Rectal smooth muscle tissue (tissue), 1 donor: ENCODE results near the gene TMEM9B.
"Not testable (repeated sequence)": the region's sequence is repeated elsewhere in the genome, so short reads cannot be mapped to it uniquely, and the experiment has no call there.

Experiments
- H3K27ac ChIP-seq: one replicate; pipeline ENCODE4 v1.7.0; 2013; ENCODE audit warnings: low read depth, low read length, inconsistent platforms
- H3K27me3 ChIP-seq: one replicate; pipeline ENCODE4 v1.7.0; 2013; ENCODE audit warnings: low read length; ENCODE audit not compliant: control insufficient read depth, insufficient read depth
- H3K36me3 ChIP-seq: one replicate; pipeline ENCODE4 v1.7.0; 2013; ENCODE audit warnings: low read length; ENCODE audit not compliant: control insufficient read depth, insufficient read depth
- H3K4me1 ChIP-seq: one replicate; pipeline ENCODE4 v1.7.0; 2013; ENCODE audit warnings: low read length; ENCODE audit not compliant: control insufficient read depth, insufficient read depth
- H3K4me3 ChIP-seq: one replicate; pipeline ENCODE4 v1.7.0; 2013; ENCODE audit warnings: low read length
- H3K9ac ChIP-seq: one replicate; pipeline ENCODE4 v1.7.0; 2013; ENCODE audit warnings: low read length

The TMEM9B gene

DNA sequence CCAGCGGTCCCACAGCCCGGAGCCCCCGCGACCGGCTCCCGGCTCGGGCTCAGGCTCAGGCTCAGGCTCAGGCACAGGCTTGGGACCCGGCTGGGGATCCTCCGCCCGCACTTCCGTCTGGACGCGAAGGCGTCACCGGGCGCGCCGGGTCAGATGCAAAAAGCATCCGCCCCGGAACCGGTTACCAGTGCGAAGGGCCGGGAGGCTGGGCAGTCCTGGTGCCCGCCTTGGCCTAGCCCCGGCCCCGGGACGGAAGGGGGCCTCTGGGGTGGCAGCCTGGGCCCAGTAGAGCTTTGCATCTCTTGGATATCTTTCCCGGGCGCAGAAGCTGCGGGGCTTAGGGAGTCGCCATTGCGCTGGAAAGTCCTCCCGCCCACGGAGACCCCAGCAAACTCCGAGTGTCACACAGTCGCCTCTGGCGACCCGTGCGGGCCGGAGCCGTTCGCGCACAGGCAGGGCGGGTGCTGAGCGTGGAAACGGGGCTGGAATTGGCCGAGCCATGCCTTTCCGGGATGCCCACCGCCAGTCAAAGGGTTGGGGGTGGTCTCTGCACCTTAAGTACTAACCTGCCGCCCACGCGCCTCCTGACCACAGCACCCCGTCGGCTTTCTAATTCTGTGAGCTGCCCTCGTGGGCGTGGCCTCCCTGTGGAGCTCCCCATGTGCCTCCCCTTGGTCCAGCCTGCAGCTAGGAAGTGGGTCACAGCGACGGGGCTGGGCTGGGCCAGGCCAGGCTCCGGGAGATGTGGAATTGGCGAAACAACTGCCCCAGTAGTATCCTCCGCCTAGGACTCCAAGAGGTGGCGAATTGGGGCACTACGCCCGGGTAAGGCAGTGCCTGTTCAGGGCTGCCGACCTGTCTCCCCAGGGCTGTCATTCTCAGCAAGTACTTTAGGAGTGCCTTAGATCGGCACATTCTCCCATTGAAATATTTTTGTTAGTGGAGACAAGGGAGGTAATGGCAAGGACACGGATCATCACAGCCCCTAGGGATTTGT lies at the start of gene TMEM9B:
TSS of gene TMEM9B (minus strand) at position 119 of the 997 bp plus-strand sequence. CDS start 129 bp downstream, outside the sequence.
- peak within 1 kb of the TSS; percentile 96 for H3K9ac ChIP-seq
- peaks cover 15% of the 10 kb centered on the region for H3K4me1 ChIP-seq
- peak within 1 kb of the TSS; percentile 98 for H3K27ac ChIP-seq
- H3K27me3 ChIP-seq: no peaks in the 10 kb centered on the region
- no peaks in the 10 kb centered on the region for H3K36me3 ChIP-seq
- H3K4me3 ChIP-seq: peak within 1 kb of the TSS; percentile 89

DNA sequence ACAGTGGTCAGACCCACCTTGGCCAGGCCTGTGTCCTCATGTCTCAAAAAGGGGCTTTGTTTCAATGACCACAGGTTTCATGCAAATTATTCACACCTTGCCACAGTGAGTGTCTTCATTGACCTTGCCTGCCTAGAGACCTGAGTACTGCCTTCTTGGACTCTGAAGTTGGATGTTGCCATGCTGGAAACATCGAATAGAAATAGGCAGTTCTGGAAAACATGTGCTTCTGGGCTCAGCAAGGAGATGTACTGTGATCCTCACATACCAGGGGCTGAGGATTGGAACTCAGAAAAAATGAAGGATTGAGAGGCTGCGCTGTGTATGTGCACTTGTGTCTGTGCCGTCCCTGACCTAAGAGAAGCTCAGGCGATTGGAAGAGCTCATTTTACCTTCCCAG lies 49.1 kb upstream of the TMEM9B start:
- Histone ChIP-seq H3K27me3 (no peaks in the 10 kb centered on the region), H3K9ac (no peak overlapping the region), H3K27ac (no peak overlapping the region), H3K36me3 (no peaks in the 10 kb centered on the region), H3K4me1 (no peaks in the 10 kb centered on the region), H3K4me3 (no peak overlapping the region)

DNA sequence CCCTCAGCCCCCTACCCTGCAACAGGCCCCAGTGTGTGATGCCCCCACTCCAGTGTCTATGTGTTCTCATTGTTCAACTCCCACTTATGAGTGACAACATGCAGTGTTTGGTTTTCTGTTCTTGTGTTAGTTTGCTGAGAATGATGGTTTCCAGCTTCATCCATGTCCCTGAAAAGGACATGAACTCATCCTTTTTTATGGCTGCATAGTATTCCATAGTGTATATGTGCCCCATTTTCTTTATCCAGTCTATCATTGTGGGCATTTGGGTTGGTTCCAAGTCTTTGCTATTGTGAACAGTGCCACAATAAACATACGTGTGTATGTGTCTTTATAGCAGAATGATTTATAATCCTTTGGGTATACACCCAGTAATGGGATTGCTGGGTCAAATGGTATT lies 45.3 kb upstream of the TMEM9B start:
- not testable (repeated sequence) for H3K4me3 ChIP-seq, H3K4me1 ChIP-seq, H3K27ac ChIP-seq, H3K36me3 ChIP-seq, H3K27me3 ChIP-seq, H3K9ac ChIP-seq

DNA sequence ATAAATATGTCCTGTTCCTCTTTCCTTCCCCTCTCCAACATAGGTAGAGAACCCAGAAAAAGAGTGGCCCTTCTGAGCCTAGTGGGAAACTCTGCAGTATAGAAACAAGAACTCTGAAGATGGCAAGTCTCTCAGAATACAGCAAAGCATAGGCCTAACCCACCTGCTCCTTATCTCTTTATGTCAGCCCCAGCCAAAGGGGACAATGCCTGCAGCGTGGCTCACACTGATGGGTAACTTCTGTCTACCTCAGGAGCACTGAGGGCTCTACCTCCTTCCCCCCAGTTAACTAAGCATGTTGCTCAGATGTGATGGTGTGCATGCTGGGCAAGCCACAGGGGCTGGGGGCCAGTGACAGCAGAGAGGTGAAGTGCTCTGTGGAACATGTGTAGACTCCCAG lies 44.4 kb upstream of the TMEM9B start:
- Histone ChIP-seq H3K36me3 (no peaks in the 10 kb centered on the region), H3K4me1 (no peaks in the 10 kb centered on the region), H3K9ac (no peak overlapping the region), H3K27me3 (no peaks in the 10 kb centered on the region), H3K4me3 (no peak overlapping the region), H3K27ac (no peak overlapping the region)

DNA sequence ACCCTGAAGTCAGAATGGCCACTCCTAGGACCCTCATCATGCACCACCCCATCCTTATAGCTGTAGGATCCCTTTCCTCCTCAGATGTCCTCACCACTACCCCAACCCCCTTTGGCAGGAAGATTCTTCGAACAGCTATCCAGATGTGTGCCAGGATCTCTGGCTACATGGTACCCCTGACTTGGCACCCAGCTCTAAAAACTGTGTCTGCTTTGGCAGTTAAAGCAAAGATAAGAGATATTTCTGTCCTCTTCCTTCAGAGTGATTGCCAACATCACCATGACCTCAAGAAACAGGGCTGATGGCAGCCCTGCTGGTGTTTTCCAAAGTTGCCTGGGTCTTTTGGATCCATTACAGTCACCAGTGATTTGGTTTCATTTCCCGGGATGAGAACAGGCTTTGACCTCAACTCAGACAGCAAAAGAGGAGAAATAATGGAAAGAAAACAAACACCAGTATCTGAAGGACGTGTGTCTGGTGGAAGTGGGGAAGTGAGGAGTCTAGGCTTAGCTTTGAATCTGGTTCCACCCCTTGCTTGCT lies 43.8 kb upstream of the TMEM9B start:
- H3K4me1 ChIP-seq: no peaks in the 10 kb centered on the region
- no peaks in the 10 kb centered on the region for H3K36me3 ChIP-seq
- H3K9ac ChIP-seq: no peak overlapping the region
- H3K27ac ChIP-seq: no peak overlapping the region
- H3K4me3 ChIP-seq: no peak overlapping the region
- peaks cover 4% of the 10 kb centered on the region for H3K27me3 ChIP-seq

DNA sequence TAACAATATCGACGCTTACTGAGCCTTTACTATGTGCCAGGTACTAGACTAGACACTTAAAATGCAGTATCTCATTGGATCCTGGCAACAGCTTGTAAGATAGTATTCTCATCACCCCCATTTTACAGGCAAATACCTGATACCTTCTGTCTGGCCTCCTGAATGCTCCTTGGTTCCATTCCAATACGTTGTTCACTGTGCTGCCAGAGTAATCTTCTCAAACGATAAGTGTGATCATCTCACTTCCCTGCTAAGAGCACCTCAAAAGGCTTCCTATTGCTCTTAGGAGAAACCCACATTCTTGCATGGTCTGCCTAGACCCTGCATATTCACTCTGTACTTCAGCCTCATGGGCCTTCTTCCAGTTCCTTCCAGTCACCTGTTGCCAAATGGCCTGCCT lies 40.8 kb upstream of the TMEM9B start:
- Histone ChIP-seq H3K9ac (no peak overlapping the region), H3K27ac (no peak overlapping the region), H3K4me3 (no peak overlapping the region), H3K36me3 (no peaks in the 10 kb centered on the region), H3K4me1 (no peaks in the 10 kb centered on the region), H3K27me3 (peaks cover 8% of the 10 kb centered on the region)

DNA sequence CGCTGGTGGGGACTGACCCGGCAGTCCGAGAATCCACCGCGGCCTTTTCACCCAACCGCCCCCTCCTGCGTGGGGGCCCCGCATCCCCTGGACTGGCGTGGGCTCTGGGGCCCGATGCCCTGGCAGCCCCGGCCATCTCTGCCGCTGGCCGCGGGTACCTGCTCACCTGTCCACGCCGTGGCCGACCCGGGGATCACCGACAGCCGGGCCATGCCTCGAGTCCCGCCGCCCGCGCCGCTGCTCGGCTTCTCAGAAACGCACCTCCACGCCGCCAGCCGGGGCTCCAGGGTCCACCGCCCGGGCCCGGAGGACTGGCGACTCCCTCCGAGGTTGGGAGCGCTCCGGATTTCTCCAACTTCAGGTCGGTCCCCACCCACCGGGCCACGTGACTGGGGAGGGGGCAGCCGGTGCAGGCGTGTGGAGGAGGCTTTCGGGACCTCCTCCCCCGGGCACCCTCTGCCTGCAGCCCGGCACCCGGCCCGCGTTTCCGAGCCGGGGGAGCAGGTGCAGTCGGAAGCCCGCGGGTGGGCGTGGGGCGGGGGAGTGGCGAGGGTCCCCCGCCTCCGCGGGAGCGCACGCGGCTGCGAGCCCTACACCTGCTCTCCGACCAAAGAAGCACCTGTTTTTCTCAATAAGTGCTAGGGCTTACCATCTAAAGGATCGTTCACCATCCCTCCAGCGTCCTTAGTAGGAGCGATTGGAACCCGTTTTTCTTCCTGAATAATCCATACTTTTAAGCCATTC lies 40.1 kb upstream of the TMEM9B start:
- peaks cover 8% of the 10 kb centered on the region for H3K27me3 ChIP-seq
- H3K4me3 ChIP-seq: peak overlapping the region; percentile 58
- H3K27ac ChIP-seq: no peak overlapping the region
- no peaks in the 10 kb centered on the region for H3K36me3 ChIP-seq
- H3K4me1 ChIP-seq: no peaks in the 10 kb centered on the region
- H3K9ac ChIP-seq: no peak overlapping the region

DNA sequence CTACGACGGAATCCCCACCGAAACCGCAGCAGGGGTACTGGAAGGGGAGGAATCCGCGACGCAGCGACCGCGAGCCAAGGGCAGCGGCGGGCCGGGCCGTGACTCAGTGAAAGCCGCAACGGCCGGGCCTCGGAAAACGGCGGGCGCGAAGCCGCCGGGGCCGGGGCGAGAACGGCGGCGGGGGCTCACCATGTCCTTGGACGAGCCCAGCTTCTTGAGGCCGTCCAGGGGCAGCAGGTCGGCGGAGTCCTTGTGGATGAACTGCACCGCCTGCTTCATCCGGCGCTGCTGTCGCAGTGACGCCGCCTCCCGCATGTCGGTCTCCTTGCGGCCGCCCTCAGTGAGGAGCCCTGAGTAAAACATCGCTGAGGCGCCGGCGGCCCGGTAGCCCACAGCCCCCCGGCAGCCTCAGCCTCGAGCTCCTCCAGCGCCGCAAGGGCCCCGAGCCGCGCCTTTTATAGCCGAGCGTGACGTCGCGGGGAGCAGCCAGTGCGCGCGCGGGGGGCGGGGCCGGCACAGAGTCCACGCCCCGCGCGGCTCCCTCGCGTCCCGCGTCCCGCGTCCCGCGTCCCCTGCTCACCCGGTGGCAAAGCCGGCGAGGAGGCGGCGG lies 39.4 kb upstream of the TMEM9B start, which contains the start of gene NRIP3:
TSS of gene NRIP3 (minus strand) at position 429 of the 610 bp plus-strand sequence. CDS start at position 363, 66 bp downstream.
- Histone ChIP-seq H3K36me3 (no peaks in the 10 kb centered on the region), H3K9ac (no peak within 1 kb of the TSS), H3K4me3 (peak within 1 kb of the TSS; percentile 58), H3K27me3 (peaks cover 11% of the 10 kb centered on the region), H3K4me1 (no peaks in the 10 kb centered on the region), H3K27ac (no peak within 1 kb of the TSS)

DNA sequence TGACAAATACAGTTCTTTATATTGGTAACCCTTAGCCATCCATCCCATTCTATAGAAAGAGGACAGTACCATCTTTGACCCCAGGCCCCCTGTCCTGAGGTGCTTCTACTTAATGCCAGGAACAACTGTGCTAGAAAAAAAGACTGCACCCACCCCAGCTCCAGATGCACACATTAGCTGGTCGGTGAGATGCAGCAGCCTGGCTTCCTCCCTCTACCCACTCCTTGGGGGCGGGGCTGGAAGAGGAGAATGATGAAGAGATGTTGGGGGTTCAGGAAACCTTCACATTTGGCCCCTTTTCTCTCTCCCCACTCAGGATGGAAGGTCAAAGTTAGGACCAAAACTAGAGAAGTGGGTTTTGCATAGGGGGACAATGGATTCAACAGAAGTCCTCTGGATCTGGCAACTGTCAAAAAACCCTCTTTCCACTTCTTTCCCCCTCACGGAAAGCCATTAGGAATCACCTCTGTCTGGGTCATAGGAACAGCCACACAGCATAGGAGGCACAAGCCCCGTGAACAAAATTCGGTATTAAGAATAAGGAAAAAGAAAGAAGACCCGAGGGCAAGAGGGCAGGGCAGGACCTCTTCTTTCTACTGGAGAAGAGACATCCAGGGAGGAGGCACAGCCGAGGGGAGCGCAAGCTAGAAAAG lies 38.8 kb upstream of the TMEM9B start:
- no peaks in the 10 kb centered on the region for H3K4me1 ChIP-seq
- H3K4me3 ChIP-seq: peak overlapping the region; percentile 58
- peaks cover 11% of the 10 kb centered on the region for H3K27me3 ChIP-seq
- no peak overlapping the region for H3K27ac ChIP-seq
- no peaks in the 10 kb centered on the region for H3K36me3 ChIP-seq
- H3K9ac ChIP-seq: no peak overlapping the region

DNA sequence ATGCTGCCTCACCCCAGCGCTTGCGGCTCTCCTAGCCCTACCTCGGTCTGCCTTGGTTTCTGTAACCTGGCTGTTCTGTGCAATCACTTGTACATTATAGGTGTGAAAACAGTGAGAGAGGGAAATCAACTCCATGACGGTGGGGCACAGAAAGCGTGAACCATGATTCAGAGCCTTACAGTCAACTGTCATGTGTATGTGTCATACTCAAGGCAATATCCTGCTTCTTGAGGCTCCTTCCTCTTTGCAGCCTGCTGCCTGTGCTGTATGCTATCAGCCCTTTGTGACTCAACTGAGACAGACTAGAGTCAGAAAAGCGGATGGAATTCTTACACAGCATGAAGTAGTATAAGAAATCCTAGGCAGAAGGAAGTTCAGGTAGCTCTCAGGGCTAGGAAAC lies 37.5 kb upstream of the TMEM9B start:
- Histone ChIP-seq H3K27ac (no peak overlapping the region), H3K27me3 (peaks cover 11% of the 10 kb centered on the region), H3K4me1 (no peaks in the 10 kb centered on the region), H3K9ac (no peak overlapping the region), H3K4me3 (no peak overlapping the region), H3K36me3 (no peaks in the 10 kb centered on the region)

DNA sequence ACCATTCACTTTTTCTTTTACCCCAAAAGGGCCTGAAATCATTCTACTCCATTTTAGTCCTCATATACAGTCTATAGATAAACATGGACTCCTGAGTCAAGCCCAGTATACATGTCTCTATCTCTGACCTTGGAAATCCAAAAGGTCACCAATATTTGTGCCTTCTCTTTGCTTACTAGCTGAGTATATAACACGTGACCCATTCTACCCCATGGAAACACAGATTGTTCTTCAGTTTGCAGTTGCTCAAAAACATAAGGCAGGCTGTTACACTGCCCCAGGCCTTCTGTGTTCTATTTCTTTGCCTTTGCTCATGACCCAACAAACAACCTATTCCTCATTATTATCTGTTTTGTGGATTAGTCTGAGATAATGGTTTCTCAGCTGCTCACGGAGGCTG lies 33.8 kb upstream of the TMEM9B start:
- Histone ChIP-seq H3K9ac (no peak overlapping the region), H3K36me3 (no peaks in the 10 kb centered on the region), H3K4me3 (no peak overlapping the region), H3K27ac (no peak overlapping the region), H3K27me3 (peaks cover 7% of the 10 kb centered on the region), H3K4me1 (no peaks in the 10 kb centered on the region)
